IgD-negative memory B cell (primary cell): ENCODE measurements around the gene CFAP97D2. TPM values are rescaled to one million over a fixed set of nuclear protein-coding genes. Genes with fewer than 3 reads are reported as not detected.
"Not testable (repeated sequence)": the region's sequence is repeated elsewhere in the genome, so short reads cannot be mapped to it uniquely, and the experiment has no call there.

Source experiments
- H3K27ac Mint-ChIP-seq, 3 donors: one replicate each; pipeline ENCODE4 v1.8.0; 2020 to 2022; ENCODE audit warnings: mild to moderate bottlenecking in 3 of 3, mixed read lengths in 3 of 3, moderate library complexity in 1 of 3
- H3K27me3 Mint-ChIP-seq: one replicate; pipeline ENCODE4 v1.8.0; 2021; ENCODE audit warnings: mixed read lengths
- H3K36me3 Mint-ChIP-seq: one replicate; pipeline ENCODE4 v1.8.0; 2020; ENCODE audit warnings: mild to moderate bottlenecking, mixed read lengths
- H3K4me1 Mint-ChIP-seq, 3 donors: one replicate each; pipeline ENCODE4 v1.8.0; 2020 to 2022; ENCODE audit warnings: mixed read lengths in 3 of 3, mild to moderate bottlenecking in 1 of 3
- H3K4me3 Mint-ChIP-seq, 4 donors: one replicate each; pipeline ENCODE4 v1.8.0; 2020 to 2022; ENCODE audit warnings: mild to moderate bottlenecking in 4 of 4, mixed read lengths in 4 of 4, moderate library complexity in 3 of 4
- H3K9me3 Mint-ChIP-seq, 3 donors: one replicate each; pipeline ENCODE4 v1.8.0; 2020 to 2021; ENCODE audit warnings: mixed read lengths in 3 of 3, mild to moderate bottlenecking in 1 of 3
- polyA plus RNA-seq: library from polyadenylated mRNA; unstranded; fragments of 300-500 nt; fragmentation: Illumina TruSeq; gene quantifications from one replicate; pipeline ENCODE4 v1.2.3, GENCODE V29; 2021

Gene CFAP97D2
- polyA plus RNA-seq, 1 donor from 2014 or later: not detected

- H3K27ac Mint-ChIP-seq: no peak overlapping the region
- H3K36me3 Mint-ChIP-seq: peaks cover 10% of the 10 kb centered on the region
- H3K9me3 Mint-ChIP-seq: peaks cover 0 to 16% (median 4%) of the 10 kb centered on the region in 3 donors
- no peak overlapping the region for H3K4me3 Mint-ChIP-seq
- H3K4me1 Mint-ChIP-seq: peaks cover 0 to 4% (median 0%) of the 10 kb centered on the region in 3 donors
- H3K27me3 Mint-ChIP-seq: peaks cover 18% of the 10 kb centered on the region
These were observed 6.3 kb downstream of the CFAP97D2 start for GRCh38 chr13:114185182-114185971.

DNA sequence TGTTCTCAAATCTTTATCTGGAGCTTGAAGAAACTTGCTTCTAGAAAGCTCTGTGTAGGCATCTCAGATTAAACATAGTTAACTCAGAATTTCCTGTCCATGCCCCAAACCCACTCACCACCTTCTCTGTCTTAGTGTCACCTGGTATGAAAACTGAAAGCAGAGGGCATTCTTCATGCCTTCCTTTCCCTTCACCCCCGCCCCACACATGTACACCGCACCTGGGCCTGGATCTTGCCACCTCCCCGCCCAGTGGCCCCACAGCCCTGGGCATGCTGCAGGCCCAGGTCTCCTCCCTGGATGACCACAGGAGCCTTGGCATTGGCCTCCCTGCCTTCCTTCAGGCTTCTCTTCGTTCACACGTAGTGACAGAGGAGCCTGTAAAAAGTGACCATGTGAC, 15.8 kb downstream of the CFAP97D2 start:
- Mint-ChIP-seq H3K4me3 (no peak overlapping the region), H3K36me3 (peaks cover 4% of the 10 kb centered on the region), H3K27ac (no peak overlapping the region)

GRCh38 chr13:114196629-114197028, 17.6 kb downstream of the CFAP97D2 start:
- peak overlapping the region in 2 of 3 donors; percentile 25 to 59 for H3K27ac Mint-ChIP-seq
- peaks cover 0 to 5% (median 5%) of the 10 kb centered on the region in 3 donors for H3K4me1 Mint-ChIP-seq
- H3K27me3 Mint-ChIP-seq: peaks cover 1% of the 10 kb centered on the region
- no peak overlapping the region for H3K4me3 Mint-ChIP-seq
- no peaks in the 10 kb centered on the region for H3K9me3 Mint-ChIP-seq
- H3K36me3 Mint-ChIP-seq: no peaks in the 10 kb centered on the region

More for the DNA sequence above, 15.8 kb downstream of the CFAP97D2 start:
- Mint-ChIP-seq H3K4me1 (peaks cover 0 to 5% (median 5%) of the 10 kb centered on the region in 3 donors), H3K27me3 (peaks cover 1% of the 10 kb centered on the region), H3K9me3 (peaks cover 0 to 7% (median 3%) of the 10 kb centered on the region in 3 donors)

DNA sequence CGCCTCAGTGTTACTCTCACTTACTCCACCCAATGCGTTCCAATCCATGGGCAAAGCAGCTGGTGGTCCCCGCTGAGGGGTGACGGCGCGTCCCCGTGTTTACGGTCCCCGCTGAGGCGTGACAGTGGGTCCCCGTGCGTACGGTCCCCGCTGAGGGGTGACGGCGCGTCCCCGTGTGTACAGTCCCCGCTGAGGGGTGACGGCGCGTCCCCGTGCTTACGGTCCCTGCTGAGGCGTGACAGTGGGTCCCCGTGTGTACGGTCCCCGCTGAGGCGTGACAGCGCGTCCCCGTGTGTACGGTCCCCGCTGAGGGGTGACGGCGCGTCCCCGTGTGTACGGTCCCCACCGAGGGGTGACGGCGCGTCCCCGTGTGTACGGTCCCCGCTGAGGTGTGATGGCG, 19.5 kb downstream of the CFAP97D2 start:
- Mint-ChIP-seq H3K27me3 (no peaks in the 10 kb centered on the region), H3K36me3 (no peaks in the 10 kb centered on the region), H3K4me3 (no peak overlapping the region), H3K9me3 (no peaks in the 10 kb centered on the region), H3K27ac (no peak overlapping the region), H3K4me1 (peaks cover 0 to 5% (median 5%) of the 10 kb centered on the region in 3 donors)

DNA sequence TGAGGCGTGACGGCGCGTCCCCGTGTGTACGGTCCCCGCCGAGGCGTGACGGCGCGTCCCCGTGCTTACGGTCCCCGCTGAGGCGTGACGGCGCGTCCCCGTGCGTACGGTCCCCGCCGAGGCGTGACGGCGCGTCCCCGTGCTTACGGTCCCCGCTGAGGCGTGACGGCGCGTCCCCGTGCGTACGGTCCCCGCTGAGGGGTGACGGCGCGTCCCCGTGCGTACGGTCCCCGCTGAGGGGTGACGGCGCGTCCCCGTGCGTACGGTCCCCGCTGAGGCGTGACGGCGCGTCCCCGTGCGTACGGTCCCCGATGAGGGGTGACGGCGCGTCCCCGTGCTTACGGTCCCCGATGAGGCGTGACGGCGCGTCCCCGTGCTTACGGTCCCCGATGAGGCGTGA, 20.5 kb downstream of the CFAP97D2 start:
- not testable (repeated sequence) for H3K4me1 Mint-ChIP-seq, H3K27me3 Mint-ChIP-seq, H3K36me3 Mint-ChIP-seq, H3K9me3 Mint-ChIP-seq, H3K27ac Mint-ChIP-seq, H3K4me3 Mint-ChIP-seq

- peaks cover 2% of the 10 kb centered on the region for H3K27me3 Mint-ChIP-seq
- no peaks in the 10 kb centered on the region for H3K36me3 Mint-ChIP-seq
- H3K9me3 Mint-ChIP-seq: no peaks in the 10 kb centered on the region
- peak overlapping the region in 2 of 3 donors; percentile 39 to 67 for H3K27ac Mint-ChIP-seq
- H3K4me3 Mint-ChIP-seq: peak overlapping the region in 2 of 4 donors; percentile 54 to 57
- peaks cover 0 to 4% (median 3%) of the 10 kb centered on the region in 3 donors for H3K4me1 Mint-ChIP-seq
These were observed 20.9 kb downstream of the CFAP97D2 start for GRCh38 chr13:114199954-114200353.

DNA sequence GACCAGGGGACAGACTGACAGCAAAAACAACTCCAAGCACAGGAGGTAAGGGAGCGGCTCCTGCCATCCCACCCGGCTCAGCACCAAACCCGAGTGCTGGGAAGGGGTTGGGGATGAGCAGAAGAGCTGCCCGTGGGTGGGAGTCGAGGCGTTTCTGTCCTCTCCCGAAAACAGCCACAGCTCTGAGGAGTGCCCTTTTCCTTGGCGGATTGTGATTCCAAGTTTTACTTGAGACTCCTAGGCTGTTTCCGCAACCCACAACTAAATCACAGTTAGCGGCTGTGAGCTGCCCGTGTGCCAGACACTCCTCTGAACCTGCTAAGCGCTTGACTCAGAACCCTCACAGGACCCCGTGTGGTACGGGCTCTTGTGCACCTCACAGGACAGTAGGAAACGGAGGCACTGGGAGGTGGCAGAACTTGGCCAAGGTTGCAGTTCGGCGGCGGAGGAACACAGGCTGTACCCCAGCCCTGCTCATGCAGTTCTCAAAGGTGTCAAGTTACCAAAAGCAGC, 21.4 kb downstream of the CFAP97D2 start:
- Mint-ChIP-seq H3K4me3 (peak overlapping the region in 2 of 4 donors; percentile 54 to 57), H3K36me3 (no peaks in the 10 kb centered on the region), H3K4me1 (peaks cover 0 to 3% (median 0%) of the 10 kb centered on the region in 3 donors), H3K27ac (peak overlapping the region in 2 of 3 donors; percentile 39 to 67), H3K27me3 (peaks cover 2% of the 10 kb centered on the region), H3K9me3 (no peaks in the 10 kb centered on the region)

- Mint-ChIP-seq H3K4me1 (no peaks in the 10 kb centered on the region), H3K27ac (no peak overlapping the region), H3K27me3 (peaks cover 2% of the 10 kb centered on the region), H3K9me3 (peaks cover 0 to 2% (median 0%) of the 10 kb centered on the region in 3 donors), H3K4me3 (no peak overlapping the region), H3K36me3 (no peaks in the 10 kb centered on the region)
These were observed 23.5 kb downstream of the CFAP97D2 start for GRCh38 chr13:114202581-114202980.

GRCh38 chr13:114203536-114203935, 24.5 kb downstream of the CFAP97D2 start:
- no peak overlapping the region for H3K27ac Mint-ChIP-seq
- no peak overlapping the region for H3K4me3 Mint-ChIP-seq
- H3K4me1 Mint-ChIP-seq: no peaks in the 10 kb centered on the region
- no peaks in the 10 kb centered on the region for H3K36me3 Mint-ChIP-seq
- peaks cover 2% of the 10 kb centered on the region for H3K27me3 Mint-ChIP-seq
- peaks cover 0 to 2% (median 0%) of the 10 kb centered on the region in 3 donors for H3K9me3 Mint-ChIP-seq

- H3K9me3 Mint-ChIP-seq: peaks cover 0 to 2% (median 0%) of the 10 kb centered on the region in 3 donors
- H3K4me1 Mint-ChIP-seq: no peaks in the 10 kb centered on the region
- H3K4me3 Mint-ChIP-seq: no peak overlapping the region
- no peaks in the 10 kb centered on the region for H3K36me3 Mint-ChIP-seq
- peaks cover 2% of the 10 kb centered on the region for H3K27me3 Mint-ChIP-seq
- H3K27ac Mint-ChIP-seq: no peak overlapping the region
These were observed 25.8 kb downstream of the CFAP97D2 start for GRCh38 chr13:114204894-114205293.

DNA sequence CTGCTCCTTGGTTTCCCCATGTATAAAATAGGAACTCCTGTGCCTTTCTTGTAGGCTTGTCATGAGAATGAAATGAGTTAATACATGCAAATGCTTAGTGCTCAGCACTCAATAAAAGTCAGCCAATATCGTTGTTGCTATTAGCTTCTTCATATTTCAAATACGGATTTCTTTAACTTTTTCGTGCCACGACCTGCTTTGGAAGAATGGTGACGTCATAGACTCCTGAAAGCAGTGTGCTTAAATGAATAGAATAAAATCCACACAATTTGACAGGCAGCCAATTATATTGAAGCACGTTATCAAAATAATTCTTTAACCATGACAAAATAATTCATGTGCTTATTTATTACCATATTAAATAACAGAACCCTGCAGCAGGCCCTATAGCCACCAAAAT, 29.1 kb downstream of the CFAP97D2 start:
- Mint-ChIP-seq H3K4me1 (peaks cover 0 to 4% (median 2%) of the 10 kb centered on the region in 3 donors), H3K4me3 (no peak overlapping the region), H3K27ac (no peak overlapping the region), H3K9me3 (peaks cover 0 to 2% (median 0%) of the 10 kb centered on the region in 3 donors), H3K36me3 (no peaks in the 10 kb centered on the region), H3K27me3 (peaks cover 15% of the 10 kb centered on the region)

GRCh38 chr13:114211446-114212157, 32.5 kb downstream of the CFAP97D2 start:
- Mint-ChIP-seq H3K27me3 (peaks cover 22% of the 10 kb centered on the region), H3K4me3 (no peak overlapping the region), H3K36me3 (no peaks in the 10 kb centered on the region), H3K27ac (no peak overlapping the region), H3K4me1 (peaks cover 0 to 4% (median 2%) of the 10 kb centered on the region in 3 donors), H3K9me3 (no peaks in the 10 kb centered on the region)

DNA sequence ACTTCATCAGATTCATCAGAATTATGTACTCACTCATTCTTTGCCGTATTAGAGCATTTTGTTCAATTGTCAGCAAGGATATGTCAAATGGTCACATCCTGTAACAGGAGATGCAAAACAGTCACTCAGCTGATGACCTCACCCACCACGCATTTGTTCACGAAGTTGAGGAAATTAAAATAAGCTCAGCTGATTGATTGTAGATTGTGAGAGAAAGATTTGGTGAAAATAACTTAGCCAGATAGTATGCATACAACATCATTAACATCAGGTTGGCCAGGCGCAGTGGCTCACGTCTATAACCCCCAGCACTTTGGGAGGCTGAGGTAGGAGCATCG, 33.1 kb downstream of the CFAP97D2 start:
- no peaks in the 10 kb centered on the region for H3K9me3 Mint-ChIP-seq
- H3K4me3 Mint-ChIP-seq: no peak overlapping the region
- peaks cover 22% of the 10 kb centered on the region for H3K27me3 Mint-ChIP-seq
- peaks cover 0 to 4% (median 2%) of the 10 kb centered on the region in 3 donors for H3K4me1 Mint-ChIP-seq
- no peaks in the 10 kb centered on the region for H3K36me3 Mint-ChIP-seq
- no peak overlapping the region for H3K27ac Mint-ChIP-seq

- peaks cover 26% of the 10 kb centered on the region for H3K27me3 Mint-ChIP-seq
- H3K36me3 Mint-ChIP-seq: no peaks in the 10 kb centered on the region
- no peaks in the 10 kb centered on the region for H3K9me3 Mint-ChIP-seq
These were observed 34.9 kb downstream of the CFAP97D2 start for GRCh38 chr13:114213980-114214379.

GRCh38 chr13:114219392-114219791, 40.3 kb downstream of the CFAP97D2 start:
- H3K4me1 Mint-ChIP-seq: peaks cover 6 to 14% (median 12%) of the 10 kb centered on the region in 3 donors
- H3K4me3 Mint-ChIP-seq: no peak overlapping the region
- H3K27me3 Mint-ChIP-seq: peaks cover 10% of the 10 kb centered on the region
- H3K9me3 Mint-ChIP-seq: no peaks in the 10 kb centered on the region
- no peaks in the 10 kb centered on the region for H3K36me3 Mint-ChIP-seq
- H3K27ac Mint-ChIP-seq: no peak overlapping the region

More at GRCh38 chr13:114213980-114214379, 34.9 kb downstream of the CFAP97D2 start:
- no peak overlapping the region for H3K27ac Mint-ChIP-seq
- H3K4me3 Mint-ChIP-seq: no peak overlapping the region
- peaks cover 0 to 4% (median 2%) of the 10 kb centered on the region in 3 donors for H3K4me1 Mint-ChIP-seq
